ENCODE data around the gene GLIS1.
"Not testable (repeated sequence)": the region's sequence is repeated elsewhere in the genome, so short reads cannot be mapped to it uniquely, and the experiment has no call there.

The GLIS1 gene

GRCh38 chr1:53556657-53557227 lies 182.2 kb downstream of the GLIS1 start:
- H3K27ac ChIP-seq (ENCODE audit: low read length) = no peak overlapping the region

GRCh38 chr1:53555620-53556326 lies 183.2 kb downstream of the GLIS1 start:
- not testable (repeated sequence) for H4K20me1 ChIP-seq (ENCODE audit: insufficient read depth, low read length); H3K4me2 ChIP-seq (ENCODE audit: low read depth, low read length); H3K79me2 ChIP-seq (ENCODE audit: low read length); H3K4me3 ChIP-seq (ENCODE audit: low read length); H3K9me3 ChIP-seq (replicated peaks; ENCODE audit: insufficient read depth, low read length); H3K4me1 ChIP-seq (ENCODE audit: low read length); H3K9ac ChIP-seq (ENCODE audit: low read length); H3K9me2 ChIP-seq (replicated peaks; ENCODE audit: insufficient read depth, low read length); H2AFZ ChIP-seq (ENCODE audit: low read length); H3F3A ChIP-seq (ENCODE audit: insufficient read depth, low read length); H3K27me3 ChIP-seq (replicated peaks; ENCODE audit: insufficient read depth, low read length); H3K27ac ChIP-seq (ENCODE audit: low read length); DNase-seq; H3K36me3 ChIP-seq (replicated peaks; ENCODE audit: insufficient read depth, low read length)

More at GRCh38 chr1:53556657-53557227, 182.2 kb downstream of the GLIS1 start:
- Histone ChIP-seq H2AFZ (ENCODE audit: low read length) (no peak overlapping the region), H3K27me3 (replicated peaks; ENCODE audit: insufficient read depth, low read length) (no peaks in the 10 kb centered on the region), H3K4me3 (ENCODE audit: low read length) (no peak overlapping the region), H3F3A (ENCODE audit: insufficient read depth, low read length) (no peaks in the 10 kb centered on the region), H3K36me3 (replicated peaks; ENCODE audit: insufficient read depth, low read length) (no peaks in the 10 kb centered on the region), H3K9ac (ENCODE audit: low read length) (no peak overlapping the region), H3K4me1 (ENCODE audit: low read length) (peaks cover 5% of the 10 kb centered on the region; the same call in 1 of the 2 replicates), H3K9me2 (replicated peaks; ENCODE audit: insufficient read depth, low read length) (no peaks in the 10 kb centered on the region), H4K20me1 (ENCODE audit: insufficient read depth, low read length) (no peaks in the 10 kb centered on the region), H3K4me2 (ENCODE audit: low read depth, low read length) (no peak overlapping the region), H3K9me3 (replicated peaks; ENCODE audit: insufficient read depth, low read length) (no peaks in the 10 kb centered on the region), H3K79me2 (ENCODE audit: low read length) (no peaks in the 10 kb centered on the region)
- TF ChIP-seq EZH2phosphoT487 (IDR thresholded peaks at IDR 0.05; ENCODE audit: low read length) (no peak), EZH2 (optimal IDR thresholded peaks at IDR 0.05; ENCODE audit: low read depth, low read length) (no peak), CTCF (IDR thresholded peaks at IDR 0.05; ENCODE audit: low read length) (no peak)
- no peak for DNase-seq

GRCh38 chr1:53554592-53555305 lies 184.2 kb downstream of the GLIS1 start:
- no peak for DNase-seq
- no peak overlapping the region for H3K4me2 ChIP-seq (ENCODE audit: low read depth, low read length)
- no peak overlapping the region for H3K9ac ChIP-seq (ENCODE audit: low read length)
- TF ChIP-seq CTCF (IDR thresholded peaks at IDR 0.05; ENCODE audit: low read length) (no peak), EZH2 (optimal IDR thresholded peaks at IDR 0.05; ENCODE audit: low read depth, low read length) (no peak), EZH2phosphoT487 (IDR thresholded peaks at IDR 0.05; ENCODE audit: low read length) (no peak)
- no peaks in the 10 kb centered on the region for H3F3A ChIP-seq (ENCODE audit: insufficient read depth, low read length)
- H3K9me2 ChIP-seq (replicated peaks; ENCODE audit: insufficient read depth, low read length) = no peaks in the 10 kb centered on the region
- H3K27ac ChIP-seq (ENCODE audit: low read length) = no peak overlapping the region
- H3K79me2 ChIP-seq (ENCODE audit: low read length) = no peaks in the 10 kb centered on the region
- H3K9me3 ChIP-seq (replicated peaks; ENCODE audit: insufficient read depth, low read length) = no peaks in the 10 kb centered on the region
- no peaks in the 10 kb centered on the region for H3K27me3 ChIP-seq (replicated peaks; ENCODE audit: insufficient read depth, low read length)
- H3K4me3 ChIP-seq (ENCODE audit: low read length) = no peak overlapping the region
- no peaks in the 10 kb centered on the region for H3K36me3 ChIP-seq (replicated peaks; ENCODE audit: insufficient read depth, low read length)
- H2AFZ ChIP-seq (ENCODE audit: low read length) = no peak overlapping the region
- no peaks in the 10 kb centered on the region for H4K20me1 ChIP-seq (ENCODE audit: insufficient read depth, low read length)
- H3K4me1 ChIP-seq (ENCODE audit: low read length) = peaks cover 5% of the 10 kb centered on the region; the same call in 1 of the 2 replicates
